Breast epithelium (tissue), 4 donors: ENCODE results near the gene CEP78. TPM values are rescaled to one million over a fixed set of nuclear protein-coding genes. Genes with fewer than 3 reads are reported as not detected.
A peak's percentile ranks its signal among the peaks of the same experiment; 100 is the strongest.

Experiments used
- DNase-seq, 2 donors: peaks; one replicate each; pipeline ENCODE4 v3.0.0-alpha.2; 2019; ENCODE audit warnings: low spot score in 2 of 2
- H3K27ac ChIP-seq, 2 donors: fragments of 200-600 bp; sonication (generic) in 1 of 2; one replicate each; pipeline ENCODE4 v1.5.1; 2016 to 2019; ENCODE audit warnings: mild to moderate bottlenecking in 1 of 2
- H3K27me3 ChIP-seq, 2 donors: fragments of 200-600 bp; sonication (generic) in 1 of 2; one replicate each; pipeline versions ENCODE4 v1.5.1 to v1.6.0; 2017 to 2019; ENCODE audit warnings: control low read depth in 1 of 2, mild to moderate bottlenecking in 1 of 2
- H3K36me3 ChIP-seq: fragments of 200-600 bp; one replicate; pipeline ENCODE4 v1.5.1; 2019
- H3K4me1 ChIP-seq, 2 donors: fragments of 200-600 bp; sonication (generic); one replicate each; pipeline ENCODE4 v1.5.1; 2016 to 2019; ENCODE audit warnings: control low read depth in 1 of 2
- H3K4me3 ChIP-seq, 3 donors: fragments of 200-600 bp; sonication (generic); 1 replicate in 2 of 3; 2 replicates in 1 of 3; pipeline ENCODE4 v1.5.1; 2016 to 2019; ENCODE audit warnings: mild to moderate bottlenecking in 3 of 3, moderate library complexity in 2 of 3
- H3K9me3 ChIP-seq, 2 donors: fragments of 200-600 bp; sonication (generic) in 1 of 2; one replicate each; pipeline ENCODE4 v1.5.1; 2016 to 2019; ENCODE audit warnings: control low read depth in 1 of 2
- CTCF ChIP-seq, 3 donors: fragments of 450-650 bp; IDR thresholded peaks; one replicate each; pipeline ENCODE4 v1.5.1; 2016 to 2017; ENCODE audit warnings: antibody characterized with exemption in 3 of 3, mild to moderate bottlenecking in 3 of 3, moderate library complexity in 3 of 3
- POLR2A ChIP-seq: fragments of 450-650 bp; IDR thresholded peaks from one replicate; pipeline ENCODE4 v1.6.1; 2016; ENCODE audit warnings: antibody characterized with exemption, mild to moderate bottlenecking, moderate library complexity
- POLR2AphosphoS5 ChIP-seq, 3 donors: sonication (generic); formaldehyde crosslinking; IDR thresholded peaks; one replicate each; pipeline ENCODE4 v1.6.1; 2017; ENCODE audit warnings: antibody characterized with exemption in 3 of 3
- intact Hi-C: fragments of 100-400 bp; cut with DNase I; formaldehyde crosslinking; loops from one replicate; pipeline ENCODE4 v1.15.1; 2023; ENCODE audit warnings: low total_unique reads
- total RNA-seq, 3 donors: library from RNA; depleted of rRNA; stranded (reverse); fragments of >200 nt; gene quantifications; one replicate each; pipeline ENCODE4 v1.1.0, GENCODE V29; 2016

Gene CEP78
- total RNA-seq, 3 donors from 2014 or later, result 8.8 to 22.1 (median 16.4) TPM

- no peak overlapping the region for H3K27ac ChIP-seq
- DNase-seq, result no peak
- H3K4me1 ChIP-seq, result no peaks in the 10 kb centered on the region
- H3K9me3 ChIP-seq, result no peaks in the 10 kb centered on the region
- intact Hi-C loops, result no loop called here
- no peaks in the 10 kb centered on the region for H3K27me3 ChIP-seq
- H3K36me3 ChIP-seq, result no peaks in the 10 kb centered on the region
- H3K4me3 ChIP-seq, result no peak overlapping the region
- TF ChIP-seq POLR2A, result no peak
- no peak for TF ChIP-seq CTCF (IDR thresholded peaks at IDR 0.05)
- no peak for TF ChIP-seq POLR2AphosphoS5 (IDR thresholded peaks at IDR 0.05)
These were observed 26.7 kb upstream of the CEP78 start for GRCh38 chr9:78209127-78209526.

- no peaks in the 10 kb centered on the region for H3K4me1 ChIP-seq
- no peak for TF ChIP-seq CTCF (IDR thresholded peaks at IDR 0.05)
- no peak for TF ChIP-seq POLR2AphosphoS5 (IDR thresholded peaks at IDR 0.05)
- TF ChIP-seq POLR2A, result no peak
- DNase-seq, result no peak
- H3K4me3 ChIP-seq, result no peak overlapping the region
- no peak overlapping the region for H3K27ac ChIP-seq
- no peaks in the 10 kb centered on the region for H3K9me3 ChIP-seq
- intact Hi-C loops, result no loop called here
- H3K27me3 ChIP-seq, result no peaks in the 10 kb centered on the region
- no peaks in the 10 kb centered on the region for H3K36me3 ChIP-seq
These were observed 25.0 kb upstream of the CEP78 start for GRCh38 chr9:78210841-78211301.

GRCh38 chr9:78212868-78213267 lies 23.0 kb upstream of the CEP78 start:
- no peaks in the 10 kb centered on the region for H3K27me3 ChIP-seq
- no peaks in the 10 kb centered on the region for H3K36me3 ChIP-seq
- H3K4me3 ChIP-seq, result no peak overlapping the region
- no peak for TF ChIP-seq CTCF (IDR thresholded peaks at IDR 0.05)
- TF ChIP-seq POLR2A, result no peak
- TF ChIP-seq POLR2AphosphoS5 (IDR thresholded peaks at IDR 0.05), result no peak
- intact Hi-C loops, result no loop called here
- H3K4me1 ChIP-seq, result no peaks in the 10 kb centered on the region
- no peak for DNase-seq
- H3K9me3 ChIP-seq, result no peaks in the 10 kb centered on the region
- H3K27ac ChIP-seq, result no peak overlapping the region

GRCh38 chr9:78213712-78214111 lies 22.2 kb upstream of the CEP78 start:
- intact Hi-C loops, result no loop called here
- Histone ChIP-seq H3K36me3 (no peaks in the 10 kb centered on the region), H3K4me1 (no peaks in the 10 kb centered on the region), H3K27ac (no peak overlapping the region), H3K27me3 (no peaks in the 10 kb centered on the region), H3K9me3 (no peaks in the 10 kb centered on the region), H3K4me3 (no peak overlapping the region)
- TF ChIP-seq POLR2AphosphoS5 (IDR thresholded peaks at IDR 0.05) (no peak), POLR2A (no peak), CTCF (IDR thresholded peaks at IDR 0.05) (peak in 1 of 3 donors; percentile 24)
- no peak for DNase-seq

GRCh38 chr9:78214492-78214891 lies 21.4 kb upstream of the CEP78 start:
- H3K27me3 ChIP-seq, result no peaks in the 10 kb centered on the region
- DNase-seq, result no peak
- H3K4me1 ChIP-seq, result no peaks in the 10 kb centered on the region
- intact Hi-C loops, result no loop called here
- H3K27ac ChIP-seq, result no peak overlapping the region
- TF ChIP-seq POLR2AphosphoS5 (IDR thresholded peaks at IDR 0.05) (no peak), POLR2A (no peak), CTCF (IDR thresholded peaks at IDR 0.05) (no peak)
- H3K9me3 ChIP-seq, result no peaks in the 10 kb centered on the region
- no peak overlapping the region for H3K4me3 ChIP-seq
- no peaks in the 10 kb centered on the region for H3K36me3 ChIP-seq
